22Rv1 (cell line): ENCODE measurements around the gene CMTM7.

ENCODE experiments used
- H3K27ac ChIP-seq: fragments of 450-650 bp; 2 replicates; pipeline ENCODE4 v1.5.1; 2017
- CTCF ChIP-seq: fragments of 450-650 bp; IDR thresholded peaks from 2 replicates; pipeline ENCODE4 v1.5.1; 2017; ENCODE audit warnings: mild to moderate bottlenecking
- ZFX ChIP-seq: fragments of 450-650 bp; IDR thresholded peaks from 2 replicates; pipeline ENCODE4 v1.6.1; 2017; ENCODE audit warnings: antibody characterized with exemption, borderline replicate concordance

The CMTM7 gene

DNA sequence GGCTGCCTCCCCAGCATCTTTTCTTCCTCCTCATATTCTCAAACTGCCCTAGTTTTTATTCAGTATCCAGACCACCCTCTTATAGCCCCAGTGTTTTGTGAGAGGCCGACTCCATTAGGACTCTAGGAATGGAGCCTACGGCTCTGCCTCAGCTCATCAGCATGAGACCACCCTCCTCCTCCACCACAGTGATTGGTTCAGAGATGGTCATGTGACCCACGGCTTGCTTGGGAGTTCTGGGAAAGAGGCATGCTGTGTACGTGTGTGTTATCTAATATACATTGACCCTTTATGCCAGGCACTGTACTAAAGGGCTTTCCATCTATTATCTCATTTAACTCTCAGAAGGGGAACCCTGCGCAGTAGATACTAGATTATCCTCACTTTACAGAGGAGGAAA is 17.8 kb upstream of the CMTM7 start:
- TF ChIP-seq ZFX (no peak), CTCF (no peak)
- no peak overlapping the region for H3K27ac ChIP-seq

DNA sequence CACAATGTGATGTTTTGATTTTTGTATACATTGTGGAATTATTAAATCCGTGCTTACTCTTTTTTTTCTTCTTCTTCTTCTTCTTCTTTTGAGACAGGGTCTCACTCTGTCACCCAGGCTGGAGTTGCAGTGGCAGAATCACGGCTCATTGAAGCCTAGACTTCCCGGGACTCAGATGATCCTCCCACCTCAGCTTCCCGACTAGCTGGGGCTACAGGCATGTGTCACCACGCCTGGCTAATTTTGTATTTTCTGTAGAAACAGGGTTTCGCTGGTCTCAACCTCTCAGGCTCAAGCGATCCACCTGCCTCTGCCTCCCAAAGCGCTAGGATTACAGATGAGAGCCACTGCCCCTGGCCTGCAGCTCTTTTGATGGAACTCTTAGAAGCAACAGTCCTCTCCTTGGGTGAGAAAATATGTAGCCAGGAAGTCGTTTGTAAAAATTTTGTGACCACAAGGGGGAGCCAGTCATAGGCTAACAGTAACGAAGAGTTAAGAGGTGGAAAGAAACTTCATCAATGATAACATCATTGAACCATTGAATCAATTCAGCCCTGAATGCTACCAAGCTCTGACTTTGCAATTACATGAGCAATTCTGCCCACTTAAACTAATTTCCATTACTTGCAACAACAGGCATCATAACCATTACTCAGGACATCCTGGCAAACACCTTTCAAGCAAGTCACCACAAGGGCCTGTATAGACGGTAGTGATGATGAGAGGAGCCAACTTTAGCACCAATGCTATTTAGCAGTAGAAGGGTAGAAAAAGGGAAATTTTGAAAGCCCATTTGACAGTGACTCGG is 16.7 kb upstream of the CMTM7 start:
- H3K27ac ChIP-seq, result no peak overlapping the region

GRCh38 chr3:32375596-32375930 is 16.1 kb upstream of the CMTM7 start:
- H3K27ac ChIP-seq, result no peak overlapping the region
- TF ChIP-seq CTCF, result no peak

More for the DNA sequence above, 16.7 kb upstream of the CMTM7 start:
- TF ChIP-seq ZFX, result no peak
- peak; percentile 80 for TF ChIP-seq CTCF

GRCh38 chr3:32376115-32376514 is 15.5 kb upstream of the CMTM7 start:
- no peak for TF ChIP-seq CTCF
- no peak for TF ChIP-seq ZFX
- H3K27ac ChIP-seq, result no peak overlapping the region

- TF ChIP-seq CTCF (no peak), ZFX (no peak)
- no peak overlapping the region for H3K27ac ChIP-seq
Observed at GRCh38 chr3:32379831-32380500, 11.7 kb upstream of the CMTM7 start.

GRCh38 chr3:32381922-32382321 is 9.7 kb upstream of the CMTM7 start:
- no peak for TF ChIP-seq CTCF
- no peak for TF ChIP-seq ZFX
- no peak overlapping the region for H3K27ac ChIP-seq

DNA sequence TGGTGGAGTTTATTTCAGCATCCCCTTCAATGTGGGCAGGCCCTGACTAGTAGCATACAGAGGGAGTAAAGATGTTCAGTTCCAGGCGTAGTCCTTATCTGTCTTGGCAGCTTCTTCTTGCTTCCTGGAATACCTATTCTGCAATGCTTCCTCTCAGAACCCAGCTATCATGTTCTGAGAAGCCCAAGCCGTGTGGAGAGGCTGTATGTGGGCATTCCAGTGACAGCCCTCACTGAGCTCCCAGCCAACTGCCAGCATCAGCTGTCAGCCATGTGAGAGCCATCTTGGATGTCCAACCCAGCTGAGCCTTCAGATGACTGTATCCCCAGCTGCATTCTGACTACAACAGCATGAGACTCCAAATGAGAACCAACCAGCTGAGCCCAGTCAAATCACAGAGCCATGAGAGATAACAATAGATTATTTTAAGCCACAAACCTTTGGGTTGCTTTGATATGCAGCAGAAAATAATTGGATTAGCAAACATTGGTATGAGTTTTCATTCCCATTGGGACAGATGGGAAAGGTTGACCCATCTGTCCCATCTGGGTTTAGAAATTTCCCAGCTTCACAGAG is 8.4 kb upstream of the CMTM7 start:
- no peak overlapping the region for H3K27ac ChIP-seq
- TF ChIP-seq CTCF (no peak), ZFX (no peak)
